Sigmoid colon (tissue), 7 donors: ENCODE results near the gene TBC1D8. TPM values are rescaled to one million over a fixed set of nuclear protein-coding genes. Genes with fewer than 3 reads are reported as not detected.

Source experiments
- DNase-seq: peaks from one replicate; pipeline ENCODE4 v3.0.0-alpha.2; 2019
- H3K27ac ChIP-seq, 4 donors: fragments of 200-600 bp; sonication (generic); one replicate each; pipeline ENCODE4 v1.5.1; 2016 to 2019; ENCODE audit warnings: mild to moderate bottlenecking in 1 of 4
- H3K27me3 ChIP-seq, 3 donors: fragments of 200-600 bp; sonication (generic); one replicate each; pipeline ENCODE4 v1.5.1; 2019; ENCODE audit warnings: mild to moderate bottlenecking in 1 of 3
- H3K36me3 ChIP-seq, 4 donors: fragments of 200-600 bp; sonication (generic); one replicate each; pipeline ENCODE4 v1.5.1; 2016 to 2019
- H3K4me1 ChIP-seq, 4 donors: fragments of 200-600 bp; sonication (generic); one replicate each; pipeline ENCODE4 v1.5.1; 2017 to 2019
- H3K4me3 ChIP-seq, 4 donors: fragments of 200-600 bp; sonication (generic); one replicate each; pipeline ENCODE4 v1.5.1; 2017 to 2019; ENCODE audit warnings: mild to moderate bottlenecking in 2 of 4, moderate library complexity in 1 of 4
- H3K9me3 ChIP-seq, 4 donors: fragments of 200-600 bp in 3 of 4; sonication (generic) in 3 of 4; one replicate each; pipeline versions ENCODE4 v1.5.1 to v1.6.1; 2013 to 2019
- EP300 ChIP-seq, 4 donors: sonication (generic); formaldehyde crosslinking; IDR thresholded peaks; one replicate each; pipeline ENCODE4 v1.6.1; 2017; ENCODE audit warnings: antibody characterized with exemption in 4 of 4
- POLR2A ChIP-seq, 2 donors: fragments of 450-650 bp; IDR thresholded peaks; one replicate each; pipeline ENCODE4 v1.6.1; 2016; ENCODE audit warnings: antibody characterized with exemption in 2 of 2, mild to moderate bottlenecking in 2 of 2, moderate library complexity in 2 of 2
- POLR2AphosphoS5 ChIP-seq, 4 donors: sonication (generic); formaldehyde crosslinking; IDR thresholded peaks; one replicate each; pipeline ENCODE4 v1.6.1; 2017; ENCODE audit warnings: antibody characterized with exemption in 4 of 4
- WGBS, 2 donors: extraction: QIAGEN DNeasy Blood & Tissue Kit; methylation state at CpG; one replicate each; pipeline ENCODE4 v1.1.7; 2013; 5-methylcytosine and 5-hydroxymethylcytosine counted together
- intact Hi-C: fragments of 100-400 bp; cut with DNase I; formaldehyde crosslinking; loops from one replicate; pipeline ENCODE4 v1.15.1; 2023
- polyA plus RNA-seq, 3 donors: library from polyadenylated mRNA; stranded (reverse); fragments of 200-250 nt; gene quantifications; one replicate each; pipeline ENCODE4 v1.2.3, GENCODE V29; 2013
- total RNA-seq, 4 donors: library from RNA; depleted of rRNA; stranded (reverse); fragments of >200 nt; gene quantifications; one replicate each; pipeline ENCODE4 v1.1.0, GENCODE V29; 2016
- TF ChIP-seq, protein P1 (sequence below), 4 experiments: fragments of 450-650 bp in 3 of 4; fragments of 200-600 bp in 1 of 4; IDR thresholded peaks; one replicate each; pipeline ENCODE4 v1.5.1; 2016 to 2019; ENCODE audit warnings: antibody characterized with exemption in 4 of 4, mild to moderate bottlenecking in 3 of 4, moderate library complexity in 2 of 4
- donor health status: healthy with polysubstance abuse.
- donor health status: Bipolar disorder and iron deficiency.
- donor health status: healthy.

TBC1D8 gene
- total and polyA plus RNA-seq, 7 donors, result 3.0 to 24.1 (median 15.7) TPM

DNA sequence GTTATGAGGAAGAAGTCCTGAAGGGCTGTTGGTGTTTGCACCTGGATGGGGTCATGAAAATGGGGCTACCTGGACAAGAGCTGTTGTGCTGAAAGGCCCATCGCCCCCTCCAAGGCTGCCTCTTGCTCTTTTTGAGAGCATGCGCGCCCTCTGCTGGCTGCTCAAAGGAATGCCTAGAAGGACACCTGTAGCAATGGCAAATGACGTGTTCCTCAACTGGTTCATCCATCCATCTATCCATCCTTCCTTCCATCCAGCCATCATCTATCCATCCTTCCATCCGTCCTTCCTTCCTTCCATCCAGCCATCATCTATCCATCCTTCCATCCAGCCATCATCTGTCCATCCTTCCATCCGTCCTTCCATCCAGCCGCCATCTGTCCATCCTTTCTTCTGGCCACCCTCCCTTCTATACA lies 166.3 kb downstream of the TBC1D8 start:
- 29 to 32% methylated on average over 7 of the region's 7 CpGs for WGBS, 2 donors
- Histone ChIP-seq H3K27ac (no peak overlapping the region), H3K36me3 (peaks cover 0 to 26% (median 8%) of the 10 kb centered on the region in 4 donors), H3K9me3 (no peaks in the 10 kb centered on the region), H3K4me3 (no peak overlapping the region), H3K27me3 (no peaks in the 10 kb centered on the region), H3K4me1 (no peaks in the 10 kb centered on the region)
- intact Hi-C loops, result loop anchor here (1.0 to 2.0 kb wide), 2 partner anchors 254 to 375 kb away; no protein-coding TSS in a partner anchor
- DNase-seq, result peak; percentile 86
- TF ChIP-seq POLR2A (IDR thresholded peaks at IDR 0.05) (no peak), POLR2AphosphoS5 (IDR thresholded peaks at IDR 0.05) (peak in 1 of 4 donors; percentile 9), EP300 (IDR thresholded peaks at IDR 0.05) (no peak)
- TF ChIP-seq, protein P1, sequence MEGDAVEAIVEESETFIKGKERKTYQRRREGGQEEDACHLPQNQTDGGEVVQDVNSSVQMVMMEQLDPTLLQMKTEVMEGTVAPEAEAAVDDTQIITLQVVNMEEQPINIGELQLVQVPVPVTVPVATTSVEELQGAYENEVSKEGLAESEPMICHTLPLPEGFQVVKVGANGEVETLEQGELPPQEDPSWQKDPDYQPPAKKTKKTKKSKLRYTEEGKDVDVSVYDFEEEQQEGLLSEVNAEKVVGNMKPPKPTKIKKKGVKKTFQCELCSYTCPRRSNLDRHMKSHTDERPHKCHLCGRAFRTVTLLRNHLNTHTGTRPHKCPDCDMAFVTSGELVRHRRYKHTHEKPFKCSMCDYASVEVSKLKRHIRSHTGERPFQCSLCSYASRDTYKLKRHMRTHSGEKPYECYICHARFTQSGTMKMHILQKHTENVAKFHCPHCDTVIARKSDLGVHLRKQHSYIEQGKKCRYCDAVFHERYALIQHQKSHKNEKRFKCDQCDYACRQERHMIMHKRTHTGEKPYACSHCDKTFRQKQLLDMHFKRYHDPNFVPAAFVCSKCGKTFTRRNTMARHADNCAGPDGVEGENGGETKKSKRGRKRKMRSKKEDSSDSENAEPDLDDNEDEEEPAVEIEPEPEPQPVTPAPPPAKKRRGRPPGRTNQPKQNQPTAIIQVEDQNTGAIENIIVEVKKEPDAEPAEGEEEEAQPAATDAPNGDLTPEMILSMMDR (IDR thresholded peaks at IDR 0.05), result peak; percentile 86 to 97 (median 88)

DNA sequence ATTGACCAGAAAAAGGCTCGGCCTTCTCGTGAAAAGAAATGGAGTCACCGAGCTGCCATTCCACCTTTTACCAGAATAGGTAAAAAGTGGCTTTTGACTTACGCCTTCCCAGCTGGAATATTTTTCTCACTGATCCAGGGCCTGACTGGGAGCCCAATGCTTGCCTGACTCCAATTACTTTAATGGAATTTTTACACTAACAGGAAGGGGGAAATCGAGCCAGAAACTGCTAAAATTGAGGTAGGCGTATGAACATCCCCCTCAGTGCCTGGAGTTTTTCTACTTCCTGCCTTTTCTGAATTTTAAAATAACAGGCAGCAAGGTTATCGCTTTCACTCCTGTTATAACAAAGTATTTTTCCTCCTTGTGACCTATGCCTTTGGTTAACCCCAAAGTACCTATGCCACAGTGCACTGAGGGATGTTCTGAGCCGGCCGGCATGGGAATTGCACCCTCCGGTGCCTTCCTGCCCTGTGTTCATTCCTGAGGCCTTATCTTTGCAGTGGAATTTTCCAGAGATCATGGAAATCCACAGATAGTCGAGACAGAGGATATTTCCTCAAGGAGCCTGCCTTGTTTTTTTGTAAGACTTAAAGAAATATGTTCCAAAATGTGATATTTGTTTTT lies 167.4 kb downstream of the TBC1D8 start:
- H3K27me3 ChIP-seq, result no peaks in the 10 kb centered on the region
- DNase-seq, result peak; percentile 50
- WGBS, 2 donors, result 79 to 84% methylated on average over 11 of the region's 11 CpGs
- no peak overlapping the region for H3K4me3 ChIP-seq
- peaks cover 0 to 5% (median 4%) of the 10 kb centered on the region in 4 donors for H3K4me1 ChIP-seq
- H3K36me3 ChIP-seq, result peaks cover 0 to 26% (median 8%) of the 10 kb centered on the region in 4 donors
- TF ChIP-seq, protein P1 (IDR thresholded peaks at IDR 0.05), result no peak
- TF ChIP-seq POLR2A (IDR thresholded peaks at IDR 0.05), result no peak
- TF ChIP-seq EP300 (IDR thresholded peaks at IDR 0.05), result no peak
- TF ChIP-seq POLR2AphosphoS5 (IDR thresholded peaks at IDR 0.05), result no peak
- no peaks in the 10 kb centered on the region for H3K9me3 ChIP-seq
- intact Hi-C loops, result loop anchor here (1.0 to 2.0 kb wide), 2 partner anchors 253 to 373 kb away; no protein-coding TSS in a partner anchor
- H3K27ac ChIP-seq, result peak overlapping the region in 3 of 4 donors; percentile 29 to 44 (median 31)

DNA sequence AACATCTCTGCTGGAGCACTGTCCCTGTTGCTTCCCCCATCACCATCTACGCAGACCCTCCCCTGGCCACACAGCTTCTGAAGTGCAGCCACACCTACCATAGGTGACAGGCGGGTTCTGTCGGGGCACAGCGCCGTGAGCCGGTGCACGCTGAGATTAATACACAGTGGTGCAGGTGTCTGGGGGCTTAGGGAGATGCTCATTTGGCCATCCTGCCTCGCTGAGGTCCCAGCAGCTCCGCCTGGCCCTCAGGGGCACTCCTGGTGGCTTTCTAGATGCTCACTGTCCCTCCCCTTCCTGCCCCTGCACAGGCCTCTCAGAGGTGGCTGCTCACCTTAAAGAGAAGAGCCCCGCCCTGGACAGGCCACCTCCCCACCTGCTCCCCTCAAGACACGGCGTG lies 168.0 kb downstream of the TBC1D8 start:
- intact Hi-C loops, result no loop called here
- no peaks in the 10 kb centered on the region for H3K27me3 ChIP-seq
- peak overlapping the region in 3 of 4 donors; percentile 29 to 44 (median 31) for H3K27ac ChIP-seq
- 88 to 92% methylated on average over 12 of the region's 12 CpGs for WGBS, 2 donors
- peaks cover 0 to 11% (median 8%) of the 10 kb centered on the region in 4 donors for H3K4me1 ChIP-seq
- H3K9me3 ChIP-seq, result no peaks in the 10 kb centered on the region
- TF ChIP-seq POLR2A (IDR thresholded peaks at IDR 0.05), result no peak
- no peak for TF ChIP-seq POLR2AphosphoS5 (IDR thresholded peaks at IDR 0.05)
- TF ChIP-seq, protein P1 (IDR thresholded peaks at IDR 0.05), result no peak
- no peak overlapping the region for H3K4me3 ChIP-seq
- H3K36me3 ChIP-seq, result peaks cover 0 to 24% (median 8%) of the 10 kb centered on the region in 4 donors
- peak; percentile 55 for DNase-seq

DNA sequence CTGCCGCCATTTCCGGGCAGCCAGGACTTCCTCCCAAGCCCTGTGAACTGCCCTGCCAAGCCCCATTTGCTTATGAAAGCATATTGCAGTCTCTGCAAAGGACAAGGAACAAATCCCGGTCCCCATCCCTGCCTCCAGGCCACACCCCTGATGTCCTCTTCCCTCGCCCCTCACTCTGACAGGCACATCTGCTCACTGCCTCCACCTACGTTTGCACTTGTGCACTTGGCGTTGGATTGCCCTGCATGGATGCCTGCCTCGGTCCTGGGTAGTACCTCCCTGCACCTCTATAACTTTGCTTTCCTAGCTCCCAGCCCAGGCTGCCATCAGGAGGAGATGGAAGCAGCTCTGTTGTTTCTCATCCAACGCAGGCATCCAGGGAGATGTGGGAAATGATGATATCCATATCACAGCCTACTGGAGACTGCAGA lies 168.7 kb downstream of the TBC1D8 start:
- no peak overlapping the region for H3K4me3 ChIP-seq
- intact Hi-C loops, result no loop called here
- H3K27ac ChIP-seq, result no peak overlapping the region

More for the DNA sequence above, 168.7 kb downstream of the TBC1D8 start:
- Histone ChIP-seq H3K36me3 (peaks cover 0 to 17% (median 8%) of the 10 kb centered on the region in 4 donors), H3K9me3 (no peaks in the 10 kb centered on the region), H3K4me1 (peaks cover 0 to 18% (median 14%) of the 10 kb centered on the region in 4 donors), H3K27me3 (no peaks in the 10 kb centered on the region)
- 78 to 81% methylated on average over 8 of the region's 8 CpGs for WGBS, 2 donors
- peak; percentile 53 for DNase-seq
- TF ChIP-seq, protein P1 (IDR thresholded peaks at IDR 0.05), result no peak
- no peak for TF ChIP-seq POLR2AphosphoS5 (IDR thresholded peaks at IDR 0.05)
